Fibroblast of villous mesenchyme (primary cell): ENCODE results near the gene PRM3. TPM values are rescaled to one million over a fixed set of nuclear protein-coding genes. Genes with fewer than 3 reads are reported as not detected.

ENCODE experiments used
- DNase-seq: peaks from one replicate; pipeline ENCODE4 v3.0.0-alpha.2; 2010; ENCODE audit warnings: low read depth
- H3K4me3 ChIP-seq: 2 replicates; pipeline ENCODE4 v1.5.1; 2011; ENCODE audit warnings: low read depth, mild to moderate bottlenecking, low read length
- CTCF ChIP-seq: IDR thresholded peaks from 2 replicates; pipeline ENCODE4 v1.5.1; 2012; ENCODE audit warnings: low read depth, mild to moderate bottlenecking, low read length; ENCODE audit not compliant: insufficient read depth
- total RNA-seq: library from RNA; depleted of rRNA; stranded (reverse); fragments of >200 nt; gene quantifications from 2 replicates; pipeline ENCODE4 v1.2.3, GENCODE V29; 2012

The PRM3 gene
- total RNA-seq, 1 donor = not detected

- H3K4me3 ChIP-seq = no peak overlapping the region
- no peak for DNase-seq
- no peak for TF ChIP-seq CTCF
These were observed 37.2 kb upstream of the PRM3 start for GRCh38 chr16:11310634-11310977.

GRCh38 chr16:11309895-11310633, 36.6 kb upstream of the PRM3 start:
- peak; percentile 26 for DNase-seq
- no peak for TF ChIP-seq CTCF
- H3K4me3 ChIP-seq = no peak overlapping the region

- TF ChIP-seq CTCF = no peak
- no peak for DNase-seq
- H3K4me3 ChIP-seq = no peak overlapping the region
These were observed 35.3 kb upstream of the PRM3 start for GRCh38 chr16:11308493-11309283.

GRCh38 chr16:11307639-11308492, 34.4 kb upstream of the PRM3 start:
- DNase-seq = no peak
- no peak overlapping the region for H3K4me3 ChIP-seq
- TF ChIP-seq CTCF = no peak

GRCh38 chr16:11306997-11307638, 33.7 kb upstream of the PRM3 start:
- peak; percentile 46 for DNase-seq
- no peak overlapping the region for H3K4me3 ChIP-seq
- TF ChIP-seq CTCF = no peak

- no peak for TF ChIP-seq CTCF
- DNase-seq = no peak
- H3K4me3 ChIP-seq = no peak overlapping the region
These were observed 33.0 kb upstream of the PRM3 start for GRCh38 chr16:11306381-11306780.
